ENCODE results near the gene MFSD6.

GRCh38 chr2:190533968-190534309 is 125.8 kb downstream of the MFSD6 start:
- no peak for TF ChIP-seq POLR2AphosphoS5 (IDR thresholded peaks at IDR 0.05; ENCODE audit: borderline replicate concordance, low read depth, low read length)
- TF ChIP-seq EZH2 (IDR thresholded peaks at IDR 0.05) = no peak
- TF ChIP-seq FOXP2 (optimal IDR thresholded peaks at IDR 0.05; ENCODE audit: control extremely low read depth, extremely low read length, insufficient read depth) = no peak
